ENCODE measurements around the gene TSGA10.

The TSGA10 gene

DNA sequence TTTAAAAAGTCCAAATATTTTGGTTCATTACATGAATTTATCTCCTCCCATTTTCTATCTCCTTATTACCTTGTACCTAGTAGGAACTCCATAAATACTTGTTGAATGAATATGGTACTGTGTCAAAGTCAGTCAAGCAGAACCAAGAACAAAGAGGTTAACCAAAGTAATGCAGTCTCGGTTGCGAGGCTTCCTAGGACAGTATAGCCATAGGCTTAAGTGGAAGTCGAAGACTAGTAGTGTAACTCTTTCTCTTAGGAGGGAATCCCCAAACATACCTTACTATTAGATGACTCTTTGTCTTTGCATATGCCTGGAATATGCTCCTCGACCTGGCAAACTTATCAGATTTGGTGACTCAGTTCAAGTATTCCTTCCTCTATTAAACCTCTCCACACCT lies 4.9 kb upstream of the TSGA10 start:
- no peaks in the 10 kb centered on the region for H3K9me3 ChIP-seq (ENCODE audit: low read depth, low read length)
- TF ChIP-seq EZH2 (IDR thresholded peaks at IDR 0.05) (no peak), FOXP2 (optimal IDR thresholded peaks at IDR 0.05; ENCODE audit: control extremely low read depth, extremely low read length, insufficient read depth) (no peak), POLR2AphosphoS5 (IDR thresholded peaks at IDR 0.05; ENCODE audit: borderline replicate concordance, low read depth, low read length) (no peak)
- H3K36me3 ChIP-seq (ENCODE audit: insufficient read depth, low read length): peaks cover 16% of the 10 kb centered on the region
- DNase-seq (ENCODE audit: low read depth, low spot score): no peak
- H3K27ac ChIP-seq: no peak overlapping the region
- no peak overlapping the region for H3K4me3 ChIP-seq
- H3K9ac ChIP-seq (ENCODE audit: insufficient read length): no peak overlapping the region

DNA sequence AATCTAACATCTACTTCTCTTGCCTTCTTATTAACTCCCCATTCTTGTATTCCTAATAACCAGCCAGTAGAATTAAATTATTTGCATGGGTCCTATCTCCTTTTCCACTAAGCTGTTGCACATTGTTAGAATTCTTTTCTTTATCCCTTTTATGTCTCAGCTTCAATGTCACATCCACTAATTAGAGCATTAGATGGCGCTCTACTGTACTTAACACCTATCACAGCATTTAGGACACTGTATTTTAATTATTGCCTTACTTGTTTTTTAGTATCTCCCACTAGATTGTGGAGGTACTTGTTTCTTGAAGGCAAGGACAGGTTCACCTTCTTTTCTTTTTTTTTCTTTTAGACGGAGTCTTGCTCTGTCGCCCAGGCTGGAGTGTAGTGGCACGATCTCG lies 3.9 kb upstream of the TSGA10 start:
- DNase-seq (ENCODE audit: low read depth, low spot score): no peak
- no peak overlapping the region for H3K9ac ChIP-seq (ENCODE audit: insufficient read length)
- no peak overlapping the region for H3K4me3 ChIP-seq
- no peaks in the 10 kb centered on the region for H3K9me3 ChIP-seq (ENCODE audit: low read depth, low read length)
- no peak for TF ChIP-seq FOXP2 (optimal IDR thresholded peaks at IDR 0.05; ENCODE audit: control extremely low read depth, extremely low read length, insufficient read depth)
- no peak for TF ChIP-seq POLR2AphosphoS5 (IDR thresholded peaks at IDR 0.05; ENCODE audit: borderline replicate concordance, low read depth, low read length)
- no peak for TF ChIP-seq EZH2 (IDR thresholded peaks at IDR 0.05)
- no peak overlapping the region for H3K27ac ChIP-seq
- H3K36me3 ChIP-seq (ENCODE audit: insufficient read depth, low read length): peaks cover 16% of the 10 kb centered on the region

DNA sequence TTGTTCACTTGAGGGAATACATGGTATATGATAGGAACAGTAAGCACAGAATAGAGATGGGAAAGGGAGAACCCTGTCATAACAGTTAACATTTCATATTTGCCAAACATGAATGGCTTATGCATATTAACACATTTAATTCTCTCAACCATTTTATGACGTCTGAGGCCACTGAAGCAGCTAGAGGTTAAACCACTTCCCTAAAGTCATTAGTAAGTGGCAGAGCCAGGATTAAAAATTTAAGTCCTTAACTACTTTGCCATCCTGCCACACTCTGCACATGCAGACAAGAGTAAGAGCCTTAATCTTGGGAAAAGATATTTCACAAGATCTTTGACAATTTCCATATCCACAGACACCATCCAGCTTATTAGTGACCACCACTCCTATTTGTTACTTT lies 2.1 kb upstream of the TSGA10 start:
- TF ChIP-seq EZH2 (IDR thresholded peaks at IDR 0.05) (no peak), POLR2AphosphoS5 (IDR thresholded peaks at IDR 0.05; ENCODE audit: borderline replicate concordance, low read depth, low read length) (no peak), FOXP2 (optimal IDR thresholded peaks at IDR 0.05; ENCODE audit: control extremely low read depth, extremely low read length, insufficient read depth) (no peak)
- Histone ChIP-seq H3K9me3 (ENCODE audit: low read depth, low read length) (no peaks in the 10 kb centered on the region), H3K9ac (ENCODE audit: insufficient read length) (no peak overlapping the region), H3K4me3 (no peak overlapping the region), H3K27ac (no peak overlapping the region), H3K36me3 (ENCODE audit: insufficient read depth, low read length) (peaks cover 16% of the 10 kb centered on the region)
- no peak for DNase-seq (ENCODE audit: low read depth, low spot score)

DNA sequence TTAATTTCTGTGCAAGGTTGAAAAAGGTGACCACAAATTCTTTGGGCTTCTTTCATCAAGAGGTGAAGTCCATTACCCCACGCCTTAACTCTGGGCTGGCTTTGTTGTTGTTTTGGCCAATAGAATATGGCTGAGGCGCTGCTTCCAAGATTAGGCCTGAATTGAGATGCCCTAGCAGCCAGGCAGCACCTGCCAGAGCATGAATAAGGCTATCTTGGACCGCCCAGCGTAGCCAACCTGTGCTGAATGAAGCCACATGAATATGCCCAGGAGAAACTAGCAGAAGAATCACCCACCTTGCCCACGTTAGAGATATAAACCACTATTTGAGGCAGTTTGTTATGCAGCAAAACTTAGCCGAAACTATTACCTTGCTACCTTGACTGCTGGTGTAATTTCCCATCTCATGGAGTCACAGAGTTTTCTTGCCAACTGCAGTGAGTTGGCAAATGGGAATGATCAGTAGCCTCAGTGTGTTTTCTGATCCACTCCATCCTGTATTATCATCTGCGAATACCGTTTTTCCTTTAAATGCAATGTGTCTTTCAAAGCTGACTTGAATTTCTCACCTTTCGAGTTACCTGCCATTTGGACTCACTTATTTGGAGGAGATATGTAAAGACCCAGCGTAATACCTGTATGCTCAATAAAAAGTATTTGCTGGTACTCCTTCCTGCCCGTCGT lies 679 bp downstream of the TSGA10 start:
- peak overlapping the region; percentile 100 for H3K4me3 ChIP-seq
- no peak for DNase-seq (ENCODE audit: low read depth, low spot score)
- no peaks in the 10 kb centered on the region for H3K9me3 ChIP-seq (ENCODE audit: low read depth, low read length)
- H3K27ac ChIP-seq: no peak overlapping the region; the same call in 1 of the 2 replicates
- TF ChIP-seq EZH2 (IDR thresholded peaks at IDR 0.05) (no peak), POLR2AphosphoS5 (IDR thresholded peaks at IDR 0.05; ENCODE audit: borderline replicate concordance, low read depth, low read length) (no peak), FOXP2 (optimal IDR thresholded peaks at IDR 0.05; ENCODE audit: control extremely low read depth, extremely low read length, insufficient read depth) (no peak)
- H3K9ac ChIP-seq (ENCODE audit: insufficient read length): peak overlapping the region; percentile 98
- peaks cover 12% of the 10 kb centered on the region for H3K36me3 ChIP-seq (ENCODE audit: insufficient read depth, low read length)

DNA sequence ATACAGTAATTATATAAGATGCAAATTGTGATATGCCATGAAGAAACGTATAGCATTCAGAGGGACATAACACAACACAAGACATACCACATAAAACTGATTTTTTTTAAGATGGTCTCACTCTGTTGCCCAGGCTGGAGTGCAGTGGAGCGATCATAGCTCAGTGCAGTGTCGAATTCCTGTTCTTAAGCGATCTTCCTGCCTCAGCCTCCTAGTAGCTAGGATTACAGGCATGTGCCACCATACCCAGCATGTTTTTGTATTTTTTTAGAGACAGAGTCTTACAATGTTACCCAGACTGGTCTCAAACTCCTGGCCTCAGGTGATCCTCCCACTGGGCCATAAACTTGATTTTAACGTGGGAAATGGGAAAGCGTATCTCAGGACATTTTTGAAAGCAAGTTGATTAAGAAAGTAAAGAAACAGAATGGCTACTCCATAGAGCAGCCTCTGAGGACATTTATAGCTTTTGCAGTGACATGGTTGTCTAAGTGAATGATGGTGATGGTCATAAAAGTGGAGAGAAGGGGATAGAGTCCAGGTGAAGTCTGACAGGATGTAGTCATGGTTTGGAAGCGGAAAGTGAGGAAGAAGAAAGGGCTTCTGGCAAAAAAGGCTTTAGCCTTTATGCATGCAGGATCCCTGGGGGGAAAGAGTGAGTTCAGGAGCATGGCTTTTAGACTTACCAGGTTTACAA lies 2.4 kb downstream of the TSGA10 start:
- no peak for TF ChIP-seq FOXP2 (optimal IDR thresholded peaks at IDR 0.05; ENCODE audit: control extremely low read depth, extremely low read length, insufficient read depth)
- no peak for TF ChIP-seq EZH2 (IDR thresholded peaks at IDR 0.05)
- TF ChIP-seq POLR2AphosphoS5 (IDR thresholded peaks at IDR 0.05; ENCODE audit: borderline replicate concordance, low read depth, low read length): no peak
- no peak overlapping the region for H3K9ac ChIP-seq (ENCODE audit: insufficient read length)
- H3K9me3 ChIP-seq (ENCODE audit: low read depth, low read length): no peaks in the 10 kb centered on the region
- H3K27ac ChIP-seq: no peak overlapping the region
- peaks cover 9% of the 10 kb centered on the region for H3K36me3 ChIP-seq (ENCODE audit: insufficient read depth, low read length)
- no peak overlapping the region for H3K4me3 ChIP-seq
- DNase-seq (ENCODE audit: low read depth, low spot score): no peak

DNA sequence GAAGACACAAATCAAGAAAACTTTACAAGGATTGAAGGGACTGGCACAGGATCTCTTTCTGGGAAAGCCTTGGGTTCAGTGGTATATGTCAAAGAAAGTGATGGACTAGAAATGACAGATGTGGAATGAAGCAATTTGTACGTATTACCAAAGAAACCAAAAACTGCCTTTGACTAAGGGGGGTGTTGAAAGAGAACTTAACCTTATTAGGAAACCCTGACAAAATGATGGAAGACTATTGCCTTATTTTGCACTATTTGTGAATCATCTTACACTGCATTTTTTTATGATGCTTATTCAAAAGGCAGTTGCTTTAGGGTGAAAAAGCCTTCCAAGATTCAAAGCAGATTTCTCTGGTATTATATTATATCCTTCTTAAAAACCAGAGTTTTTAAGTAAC lies 4.0 kb downstream of the TSGA10 start:
- no peak for TF ChIP-seq POLR2AphosphoS5 (IDR thresholded peaks at IDR 0.05; ENCODE audit: borderline replicate concordance, low read depth, low read length)
- no peak for TF ChIP-seq FOXP2 (optimal IDR thresholded peaks at IDR 0.05; ENCODE audit: control extremely low read depth, extremely low read length, insufficient read depth)
- no peak for TF ChIP-seq EZH2 (IDR thresholded peaks at IDR 0.05)
- H3K4me3 ChIP-seq: no peak overlapping the region
- no peaks in the 10 kb centered on the region for H3K36me3 ChIP-seq (ENCODE audit: insufficient read depth, low read length)
- no peaks in the 10 kb centered on the region for H3K9me3 ChIP-seq (ENCODE audit: low read depth, low read length)
- H3K9ac ChIP-seq (ENCODE audit: insufficient read length): peak overlapping the region; percentile 19
- H3K27ac ChIP-seq: no peak overlapping the region
- no peak for DNase-seq (ENCODE audit: low read depth, low spot score)

DNA sequence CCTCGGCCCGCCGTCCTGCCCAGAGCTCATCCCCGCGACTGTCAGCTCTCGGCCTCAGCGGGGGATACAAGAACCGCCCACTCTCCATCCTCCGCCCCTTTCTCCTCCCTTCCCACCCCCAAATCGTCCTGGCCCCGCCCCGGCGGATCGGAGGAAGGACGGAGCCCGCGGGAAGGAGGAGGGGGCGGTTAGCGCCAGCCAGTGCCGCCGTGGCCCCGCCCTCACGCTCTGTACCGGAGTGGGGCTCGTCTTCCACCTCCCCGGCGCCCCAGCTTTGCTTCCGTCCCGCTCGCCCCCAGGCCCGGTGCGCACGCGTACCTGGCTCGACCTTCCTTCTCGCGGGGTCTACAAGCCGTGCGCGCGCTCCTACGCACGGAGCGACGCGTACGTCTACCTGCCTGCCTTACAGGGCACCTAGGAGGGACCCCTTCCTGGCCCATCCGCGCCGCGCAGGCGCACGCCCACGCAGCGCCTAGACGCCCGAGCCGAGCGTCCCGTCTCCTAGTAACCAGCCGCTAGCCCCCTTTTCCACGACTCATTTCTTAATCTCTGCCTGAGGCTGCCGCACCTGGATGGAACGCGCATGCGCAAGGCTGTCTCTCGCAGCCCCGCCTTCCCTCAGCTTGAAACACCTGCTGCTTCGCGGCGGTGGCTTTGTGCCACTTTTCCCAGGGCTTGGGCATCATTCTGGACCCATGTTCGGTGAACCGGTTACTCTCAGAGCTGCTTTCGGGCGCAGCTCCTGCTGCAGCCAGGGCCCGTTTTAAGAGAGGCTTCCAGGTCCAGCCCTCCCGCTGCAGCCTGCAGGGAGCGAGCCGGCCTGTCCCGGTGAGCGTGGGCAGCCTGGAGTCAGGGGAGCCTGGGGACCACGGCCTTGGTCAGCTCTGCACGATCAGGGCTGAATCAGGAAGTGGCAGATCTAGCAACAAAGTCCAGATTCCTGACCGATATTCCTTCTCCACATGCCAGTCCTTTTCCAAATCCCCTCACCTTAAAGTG lies 13.3 kb downstream of the TSGA10 start, which contains the start of gene C2orf15:
Gene C2orf15 (plus strand): TSS at position 598 of the 999 bp plus-strand sequence. CDS start 8,852 bp downstream, outside the sequence.
- Histone ChIP-seq H3K9ac (ENCODE audit: insufficient read length) (peak within 1 kb of the TSS; percentile 70), H3K36me3 (ENCODE audit: insufficient read depth, low read length) (no peaks in the 10 kb centered on the region), H3K27ac (no peak within 1 kb of the TSS), H3K4me3 (peak within 1 kb of the TSS; percentile 93), H3K9me3 (ENCODE audit: low read depth, low read length) (no peaks in the 10 kb centered on the region)
- TF ChIP-seq FOXP2 (optimal IDR thresholded peaks at IDR 0.05; ENCODE audit: control extremely low read depth, extremely low read length, insufficient read depth) (peak; percentile 46), POLR2AphosphoS5 (IDR thresholded peaks at IDR 0.05; ENCODE audit: borderline replicate concordance, low read depth, low read length) (peak; percentile 73), EZH2 (IDR thresholded peaks at IDR 0.05) (no peak)
- peak; percentile 28 for DNase-seq (ENCODE audit: low read depth, low spot score)

DNA sequence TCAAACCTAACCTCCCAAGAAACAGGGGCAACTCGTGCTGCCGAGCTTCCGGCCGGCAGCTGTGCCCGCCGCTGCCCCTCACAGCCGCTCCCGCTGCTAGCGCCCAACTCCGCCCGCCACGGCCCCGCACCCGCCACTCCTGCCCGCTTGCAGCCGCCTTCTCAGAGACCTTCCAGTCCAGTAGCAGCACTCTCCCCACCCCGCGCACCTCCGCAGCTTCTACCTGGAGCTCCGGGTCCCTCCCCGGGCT lies 14.0 kb downstream of the TSGA10 start:
- no peak overlapping the region for H3K27ac ChIP-seq
- no peak for TF ChIP-seq FOXP2 (optimal IDR thresholded peaks at IDR 0.05; ENCODE audit: control extremely low read depth, extremely low read length, insufficient read depth)
- no peak for TF ChIP-seq POLR2AphosphoS5 (IDR thresholded peaks at IDR 0.05; ENCODE audit: borderline replicate concordance, low read depth, low read length)
- TF ChIP-seq EZH2 (IDR thresholded peaks at IDR 0.05): no peak
- no peaks in the 10 kb centered on the region for H3K9me3 ChIP-seq (ENCODE audit: low read depth, low read length)
- H3K36me3 ChIP-seq (ENCODE audit: insufficient read depth, low read length): no peaks in the 10 kb centered on the region
- peak overlapping the region; percentile 70 for H3K9ac ChIP-seq (ENCODE audit: insufficient read length)
- DNase-seq (ENCODE audit: low read depth, low spot score): no peak
- H3K4me3 ChIP-seq: peak overlapping the region; percentile 93

Data from SK-N-MC (cell line).